Stimulated activated CD8-positive, alpha-beta memory T cell treated with anti-CD3 and anti-CD28 coated beads, Interleukin-15, amount 100 ng/mL, for 1 hour (primary cell): ENCODE results near the gene CAND1.

ENCODE experiments used
- DNase-seq: peaks from one replicate; pipeline ENCODE4 v3.0.0-alpha.2; 2020; ENCODE audit warnings: low read depth

The CAND1 gene

DNA sequence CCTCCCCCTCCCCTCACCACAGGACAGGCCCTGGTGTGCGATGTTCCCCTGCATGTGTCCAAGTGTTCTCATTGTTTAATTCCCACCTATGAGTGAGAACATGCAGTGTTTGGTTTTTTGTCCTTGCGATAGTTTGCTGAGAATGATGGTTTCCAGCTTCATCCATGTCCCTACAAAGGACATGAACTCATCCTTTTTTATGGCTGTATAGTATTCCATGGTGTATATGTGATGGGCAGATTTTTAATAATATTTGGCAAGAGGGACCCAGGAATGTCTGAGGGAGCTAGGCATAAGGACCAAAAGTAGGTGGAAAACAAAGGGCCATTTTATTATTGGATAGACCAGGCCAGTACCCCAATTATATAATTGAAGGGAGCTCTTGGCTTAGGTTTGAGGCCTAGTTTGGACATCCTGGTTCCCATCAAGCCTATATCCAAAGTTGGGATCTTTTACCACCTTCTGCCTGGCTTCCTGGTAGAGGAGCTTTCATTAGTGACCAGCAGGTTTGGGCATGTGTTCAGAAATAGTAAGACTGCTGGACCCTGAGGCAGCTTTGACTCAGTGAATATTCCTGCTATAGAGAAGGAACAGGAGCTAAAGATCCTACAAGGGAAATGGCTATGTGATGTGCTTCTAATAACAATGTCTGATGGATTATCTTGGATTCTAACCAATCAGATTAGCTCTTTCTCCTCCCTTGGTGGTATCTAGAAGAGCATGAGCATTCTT, 76.0 kb downstream of the CAND1 start:
- DNase-seq, result no peak

DNA sequence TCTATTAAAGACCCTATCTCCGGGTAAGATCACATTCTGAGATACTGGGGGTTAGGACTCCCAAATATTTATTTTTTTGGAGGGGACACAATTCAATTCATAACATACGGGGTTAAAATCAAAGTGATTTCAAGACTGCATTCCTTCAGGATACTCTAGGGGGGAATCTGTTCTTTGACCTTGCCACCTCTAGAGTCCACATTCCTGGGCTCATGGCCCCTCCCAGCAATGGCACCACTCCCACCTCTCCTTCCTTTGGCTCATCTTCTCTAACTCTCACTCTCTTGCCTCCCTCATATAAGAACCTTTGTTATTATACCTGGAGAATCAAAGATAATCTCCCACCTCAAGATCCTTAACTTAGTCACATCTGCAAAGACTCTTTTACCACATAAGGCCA, 79.5 kb downstream of the CAND1 start:
- no peak for DNase-seq

DNA sequence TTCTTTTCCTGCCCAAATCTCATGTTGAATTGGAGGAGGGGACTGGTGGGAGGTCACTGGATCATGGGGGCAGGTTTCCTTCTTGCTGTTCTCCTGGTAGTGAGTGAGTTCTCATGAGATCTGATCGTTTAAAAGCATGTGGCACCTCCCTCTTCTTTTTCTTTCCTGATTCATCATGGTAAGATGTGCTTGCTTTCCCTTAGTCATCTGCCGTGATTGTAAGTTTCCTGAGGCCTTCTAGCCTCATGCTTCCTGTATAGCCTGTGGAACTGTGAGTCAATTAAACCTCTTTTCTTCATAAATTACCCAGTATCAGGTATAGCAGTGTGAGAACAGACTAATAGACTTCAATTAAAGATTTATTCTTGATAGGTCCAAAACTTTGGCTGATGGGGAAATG, 83.5 kb downstream of the CAND1 start:
- no peak for DNase-seq

DNA sequence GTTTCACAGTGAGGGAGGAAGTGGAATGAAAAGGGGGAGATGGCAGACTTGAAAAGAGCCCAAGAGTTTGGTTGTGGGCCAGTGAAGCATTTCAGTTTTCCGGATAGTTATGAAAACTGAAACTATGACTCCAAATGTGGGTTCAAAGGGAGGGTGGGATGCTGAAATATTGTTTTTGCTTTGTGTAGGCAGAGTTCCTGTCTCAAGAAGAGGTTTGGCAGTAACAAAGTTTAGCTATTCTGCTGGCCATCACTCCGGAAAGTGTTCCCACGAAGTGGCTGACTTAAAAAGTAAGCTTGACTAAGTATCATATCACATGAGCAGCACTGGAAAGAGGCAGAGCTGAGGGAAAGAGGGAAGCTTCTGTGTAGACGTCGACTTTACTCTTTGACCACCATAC, 85.2 kb downstream of the CAND1 start:
- DNase-seq, result no peak

DNA sequence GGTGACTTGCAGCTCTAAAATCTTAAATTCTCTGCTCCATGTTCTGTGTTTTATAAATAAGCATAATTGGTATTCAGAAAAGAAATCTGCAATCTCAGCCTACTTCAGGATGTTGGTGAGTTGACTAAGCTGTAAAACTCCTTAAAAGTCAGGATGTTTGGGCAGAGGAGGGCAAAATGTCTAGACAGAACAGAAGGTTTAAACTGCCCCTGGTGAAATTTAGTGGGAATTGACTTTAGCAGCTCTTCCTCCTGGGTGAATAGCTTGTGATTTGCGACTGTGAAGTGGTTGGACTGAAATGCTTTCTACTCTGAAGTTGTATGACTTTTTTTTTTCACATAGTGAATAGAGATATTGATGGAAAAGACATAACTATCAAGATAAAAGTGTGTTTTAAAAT, 85.8 kb downstream of the CAND1 start:
- no peak for DNase-seq

DNA sequence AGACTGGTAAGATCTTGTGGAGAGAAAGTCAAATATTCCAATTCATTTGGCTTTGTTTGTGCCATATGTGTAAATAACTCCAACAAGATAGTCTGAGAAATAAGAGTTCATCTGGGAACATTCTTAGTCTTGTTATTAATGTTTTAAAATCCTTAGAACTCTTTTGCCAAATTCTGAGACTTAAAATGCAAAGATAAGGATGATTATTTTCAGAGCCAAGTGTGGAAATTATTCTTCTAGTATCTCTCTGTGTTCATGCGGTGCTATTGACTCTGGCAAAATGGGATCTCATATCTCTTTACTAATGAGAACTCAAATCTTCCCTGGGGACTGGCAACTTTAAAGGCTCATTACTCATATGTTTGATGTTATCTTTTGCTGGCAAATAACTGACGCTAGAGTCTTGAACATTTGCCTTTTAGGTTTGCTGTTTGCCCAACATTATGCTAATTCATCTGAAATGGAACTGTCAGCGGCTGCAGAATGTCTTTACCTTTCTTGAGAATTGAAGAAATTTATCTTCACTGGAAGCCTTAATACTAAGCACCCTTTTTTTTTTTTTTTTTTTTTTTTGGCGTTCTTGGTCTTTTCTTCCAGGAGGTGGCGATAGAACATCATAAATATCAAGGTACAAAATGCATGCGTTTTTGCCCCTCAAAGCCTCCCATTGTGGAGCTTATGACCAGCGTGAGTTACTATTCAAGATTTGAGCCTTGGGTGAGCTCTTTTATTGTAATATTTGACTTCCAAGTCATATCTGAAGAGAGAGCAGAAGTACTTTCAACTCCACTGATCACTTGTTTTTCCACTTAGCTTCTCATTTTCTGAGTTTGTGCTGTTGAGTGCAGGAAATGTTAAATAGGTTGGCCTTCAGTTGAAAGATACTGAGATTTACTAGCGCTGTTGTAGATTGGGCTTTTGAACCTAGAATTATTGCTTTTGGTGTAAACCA, 86.5 kb downstream of the CAND1 start:
- no peak for DNase-seq

DNA sequence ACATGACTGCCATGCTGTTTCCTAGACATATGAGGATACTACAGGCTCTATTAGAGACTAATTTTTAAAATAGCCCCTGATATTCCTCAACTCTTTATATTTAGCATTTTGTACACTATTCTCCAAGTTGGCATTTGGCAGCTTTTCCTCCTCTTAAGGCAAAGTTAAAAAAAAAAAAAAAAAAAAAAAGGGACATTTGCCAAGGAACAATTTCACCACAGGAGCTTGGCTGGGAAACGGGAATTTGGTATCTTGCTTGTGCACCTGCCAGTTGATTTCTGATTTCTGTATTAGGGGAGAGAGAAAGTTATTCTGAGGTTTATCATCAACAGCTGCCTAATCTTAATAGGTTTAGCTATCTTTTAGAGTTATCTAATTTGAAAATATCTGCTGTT, 87.2 kb downstream of the CAND1 start:
- DNase-seq, result no peak

DNA sequence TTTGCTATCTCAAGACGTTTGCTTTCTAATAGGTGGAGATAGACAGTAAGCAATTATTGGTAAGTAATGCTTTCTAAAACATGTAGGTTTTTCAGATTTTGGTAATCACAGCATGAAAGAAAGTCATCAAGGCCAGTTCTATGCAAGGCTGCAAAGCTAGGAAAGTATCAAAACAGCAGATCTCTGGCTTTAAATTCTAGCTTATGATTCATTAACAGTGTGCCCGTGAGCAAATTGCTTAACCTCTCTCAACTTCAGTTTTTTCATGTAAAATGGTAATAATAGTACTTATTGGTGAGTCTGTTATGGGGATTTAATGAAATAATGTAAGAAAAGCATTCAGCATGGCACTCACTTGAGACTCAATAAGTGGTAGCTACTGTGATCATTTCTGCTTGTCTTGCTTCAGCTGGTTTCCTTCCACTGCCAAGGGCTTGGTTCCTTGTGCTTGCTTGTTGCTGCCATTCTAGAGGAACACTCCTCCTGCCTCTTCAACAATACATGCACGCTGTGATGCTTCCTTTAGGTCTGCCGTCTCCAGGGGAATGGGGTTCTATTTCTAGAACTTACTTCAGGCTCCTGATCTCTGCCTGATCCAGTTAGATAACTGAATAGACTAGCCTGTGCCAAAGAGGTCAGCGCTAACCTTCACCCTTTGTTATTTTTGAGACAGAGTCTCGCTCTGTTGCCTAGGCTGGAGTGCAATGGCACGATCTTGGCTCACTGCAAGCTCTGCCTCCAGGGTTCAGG, 88.4 kb downstream of the CAND1 start:
- no peak for DNase-seq

DNA sequence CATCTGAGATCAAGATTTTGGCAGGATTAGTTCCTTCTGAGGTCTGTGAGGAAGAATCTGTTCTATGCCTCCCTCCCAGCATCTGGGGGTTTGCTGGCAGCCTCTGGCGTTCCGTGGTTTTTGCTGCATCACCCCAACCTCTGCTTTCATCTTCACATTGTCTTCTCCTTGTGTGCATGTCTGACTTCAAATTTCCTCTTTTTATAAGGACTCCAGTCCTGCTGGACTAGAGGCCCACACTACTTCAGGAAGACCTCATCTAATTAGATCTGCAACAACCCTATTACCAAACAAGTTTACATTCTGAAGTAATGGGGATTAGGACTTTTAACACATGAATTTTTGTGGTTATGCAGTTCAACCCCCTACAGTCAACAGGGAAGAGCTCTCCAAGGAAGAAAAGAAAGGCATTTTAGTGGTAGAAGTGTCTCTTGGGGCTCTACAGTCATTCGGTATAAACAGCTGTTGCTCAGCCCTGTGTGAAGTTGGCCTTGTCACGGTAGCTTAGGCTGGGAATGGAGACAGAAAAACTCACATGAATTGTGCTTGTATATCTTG, 89.7 kb downstream of the CAND1 start:
- no peak for DNase-seq

DNA sequence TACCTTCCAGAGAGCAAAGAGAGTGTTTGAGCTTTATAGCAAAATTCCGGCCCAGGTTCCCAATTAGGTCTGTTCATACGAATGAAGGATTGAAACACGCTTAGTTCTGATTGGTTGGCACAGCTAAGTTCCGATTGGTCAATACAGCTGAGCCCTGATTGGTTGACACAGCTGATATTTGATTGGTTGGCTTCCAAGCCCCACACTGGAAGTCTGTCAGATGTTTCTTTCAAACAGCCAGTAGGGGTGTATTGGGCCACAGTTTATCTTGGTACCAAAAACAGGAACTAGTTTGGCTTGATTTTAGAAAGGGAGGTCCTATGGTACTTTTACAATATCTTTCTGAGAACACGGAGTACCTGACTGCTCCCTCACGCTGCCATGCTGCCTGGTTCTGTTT, 93.4 kb downstream of the CAND1 start:
- no peak for DNase-seq

DNA sequence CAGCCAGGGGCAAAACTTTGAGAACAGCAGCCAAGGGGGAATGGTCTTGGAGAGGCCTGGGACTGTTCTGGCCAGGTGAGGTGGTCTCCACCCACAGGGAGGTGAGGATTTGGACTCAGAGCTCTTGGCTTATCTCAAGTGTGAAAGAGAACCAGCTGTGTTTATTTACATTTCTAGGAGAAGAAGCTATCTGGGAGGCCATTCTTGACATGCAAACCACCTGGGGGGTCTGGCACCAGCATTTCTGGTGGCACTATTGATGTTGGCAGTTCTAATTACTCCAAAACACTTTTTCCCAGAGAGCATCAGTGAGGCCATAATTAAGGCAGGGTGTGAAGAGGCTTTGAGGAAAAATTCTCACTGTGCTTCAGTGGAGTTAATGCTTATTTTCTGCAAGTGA, 95.1 kb downstream of the CAND1 start:
- no peak for DNase-seq

DNA sequence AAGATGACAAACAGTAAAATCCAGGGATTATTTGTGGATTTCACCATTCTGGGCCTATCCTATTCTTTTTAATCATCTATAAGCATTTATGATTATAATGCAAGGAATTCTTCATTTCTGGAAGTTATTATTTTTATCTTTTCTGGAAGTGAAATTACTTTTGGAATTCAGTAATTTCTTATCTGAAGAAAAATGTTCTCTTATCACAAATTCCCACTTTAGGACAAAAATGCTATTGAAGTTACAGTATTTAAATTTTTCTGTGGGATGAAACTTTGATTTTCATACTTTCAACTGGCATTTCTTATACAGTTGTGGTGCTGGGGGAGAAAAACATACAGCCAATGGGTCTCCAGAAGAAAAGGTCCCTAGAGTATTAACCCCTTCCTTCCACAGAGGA, 96.0 kb downstream of the CAND1 start:
- DNase-seq, result no peak

DNA sequence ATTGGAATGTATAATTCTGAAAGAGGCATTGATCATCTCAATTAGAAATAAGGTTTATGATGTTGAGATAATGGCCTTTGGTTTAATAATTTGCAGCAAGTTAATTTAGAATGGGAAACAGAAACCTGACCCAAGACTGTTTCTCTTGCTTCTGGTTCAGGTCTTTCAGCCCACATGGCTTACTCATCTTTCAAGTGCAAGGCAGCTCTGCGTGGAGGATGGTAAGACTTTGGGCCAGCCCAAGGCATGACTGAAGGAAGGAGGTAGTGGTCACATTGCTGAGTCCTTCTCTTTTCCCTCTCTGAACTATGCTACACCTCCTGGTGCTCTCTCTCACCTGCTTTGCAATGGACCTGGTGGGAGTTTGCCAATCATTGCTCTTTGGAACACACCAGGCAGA, 98.7 kb downstream of the CAND1 start:
- DNase-seq, result no peak
